ENCODE results near the gene SLC6A13.

DNA sequence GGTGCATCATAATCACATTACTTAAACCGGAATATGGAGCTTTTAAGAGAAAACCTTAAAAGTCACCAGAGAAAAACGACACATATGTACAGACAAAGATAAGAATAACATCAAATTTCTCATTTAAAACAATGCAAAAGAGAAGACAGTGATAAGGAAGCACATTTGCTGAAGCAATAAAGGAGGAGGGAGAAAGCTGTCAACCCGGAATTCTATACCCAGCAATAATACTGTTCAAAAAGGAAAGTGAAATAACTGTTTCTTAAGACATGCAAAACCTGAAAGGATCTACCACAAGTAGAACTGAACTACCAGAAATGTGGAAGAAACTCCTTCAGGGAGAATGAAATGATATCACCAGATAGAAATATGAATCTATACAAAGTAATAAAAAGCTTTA lies 15.4 kb downstream of the SLC6A13 start:
- TF ChIP-seq, protein P1, sequence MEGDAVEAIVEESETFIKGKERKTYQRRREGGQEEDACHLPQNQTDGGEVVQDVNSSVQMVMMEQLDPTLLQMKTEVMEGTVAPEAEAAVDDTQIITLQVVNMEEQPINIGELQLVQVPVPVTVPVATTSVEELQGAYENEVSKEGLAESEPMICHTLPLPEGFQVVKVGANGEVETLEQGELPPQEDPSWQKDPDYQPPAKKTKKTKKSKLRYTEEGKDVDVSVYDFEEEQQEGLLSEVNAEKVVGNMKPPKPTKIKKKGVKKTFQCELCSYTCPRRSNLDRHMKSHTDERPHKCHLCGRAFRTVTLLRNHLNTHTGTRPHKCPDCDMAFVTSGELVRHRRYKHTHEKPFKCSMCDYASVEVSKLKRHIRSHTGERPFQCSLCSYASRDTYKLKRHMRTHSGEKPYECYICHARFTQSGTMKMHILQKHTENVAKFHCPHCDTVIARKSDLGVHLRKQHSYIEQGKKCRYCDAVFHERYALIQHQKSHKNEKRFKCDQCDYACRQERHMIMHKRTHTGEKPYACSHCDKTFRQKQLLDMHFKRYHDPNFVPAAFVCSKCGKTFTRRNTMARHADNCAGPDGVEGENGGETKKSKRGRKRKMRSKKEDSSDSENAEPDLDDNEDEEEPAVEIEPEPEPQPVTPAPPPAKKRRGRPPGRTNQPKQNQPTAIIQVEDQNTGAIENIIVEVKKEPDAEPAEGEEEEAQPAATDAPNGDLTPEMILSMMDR (IDR thresholded peaks at IDR 0.05; ENCODE audit: borderline replicate concordance, extremely low read depth, low read length, poor library complexity, severe bottlenecking): no peak
- TF ChIP-seq EZH2 (IDR thresholded peaks at IDR 0.05; ENCODE audit: borderline replicate concordance, low read depth, low read length, severe bottlenecking): no peak
